COR-L47 (cell line): ENCODE measurements around the gene EIF3D.
A peak's percentile ranks its signal among the peaks of the same experiment; 100 is the strongest.
"Not testable (repeated sequence)": the region's sequence is repeated elsewhere in the genome, so short reads cannot be mapped to it uniquely, and the experiment has no call there.

ENCODE experiments used
- DNase-seq: peaks from one replicate; lab custom pipeline; 2025; lab: John Stamatoyannopoulos, UW

The EIF3D gene

GRCh38 chr22:36549033-36549432 is 20.1 kb upstream of the EIF3D start:
- no peak for DNase-seq

GRCh38 chr22:36548606-36549005 is 19.6 kb upstream of the EIF3D start:
- no peak for DNase-seq

DNA sequence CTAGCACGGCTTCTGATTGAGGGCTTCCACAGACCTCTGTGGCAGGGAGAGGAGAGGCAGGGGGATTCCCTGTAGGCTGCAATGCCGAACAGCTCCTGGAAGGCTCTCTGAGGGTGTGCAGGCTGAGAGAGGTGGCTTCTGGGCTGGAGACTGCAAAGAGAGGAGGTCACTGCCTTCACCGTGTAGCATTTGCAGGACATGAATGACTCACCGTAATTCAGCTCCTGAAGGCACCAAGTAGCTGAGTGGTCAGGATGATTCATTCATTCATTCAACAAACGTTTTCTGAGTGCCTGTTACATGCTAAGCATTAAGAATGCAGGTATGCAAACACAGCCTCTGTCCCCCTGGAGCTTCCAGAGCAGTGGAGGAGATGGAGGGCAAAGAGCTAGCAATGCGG is 18.0 kb upstream of the EIF3D start:
- DNase-seq = no peak

- DNase-seq = peak; percentile 51
Observed at GRCh38 chr22:36546092-36546804, 17.3 kb upstream of the EIF3D start.

DNA sequence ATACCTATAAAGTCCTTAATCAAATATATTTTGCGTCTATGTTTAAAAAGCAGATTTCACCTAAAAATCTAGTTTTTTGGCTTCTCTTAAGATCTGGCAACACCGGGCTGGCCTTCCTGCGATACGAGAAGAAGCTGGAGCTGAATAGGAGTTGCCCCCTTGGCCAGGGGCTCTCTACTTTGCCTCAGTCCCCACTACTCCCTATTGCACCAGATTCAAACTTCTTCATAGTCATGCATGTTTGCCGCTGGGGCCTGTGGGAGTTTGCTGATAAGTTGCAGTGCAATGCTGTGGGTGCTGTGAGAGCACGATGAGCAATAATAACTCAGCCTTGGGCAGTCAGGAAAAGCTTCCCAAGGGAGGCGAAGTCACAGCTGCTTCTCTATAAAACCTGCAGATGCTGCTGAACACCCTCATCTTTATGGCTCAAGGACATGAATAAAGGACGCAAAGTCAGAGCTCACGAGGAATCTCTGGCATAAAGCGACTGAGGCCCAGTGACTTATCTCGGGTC is 15.2 kb upstream of the EIF3D start:
- no peak for DNase-seq

GRCh38 chr22:36541831-36542411 is 13.0 kb upstream of the EIF3D start:
- no peak for DNase-seq

GRCh38 chr22:36540867-36541642 is 12.1 kb upstream of the EIF3D start:
- no peak for DNase-seq

GRCh38 chr22:36538529-36538928 is 9.6 kb upstream of the EIF3D start:
- DNase-seq = no peak

DNA sequence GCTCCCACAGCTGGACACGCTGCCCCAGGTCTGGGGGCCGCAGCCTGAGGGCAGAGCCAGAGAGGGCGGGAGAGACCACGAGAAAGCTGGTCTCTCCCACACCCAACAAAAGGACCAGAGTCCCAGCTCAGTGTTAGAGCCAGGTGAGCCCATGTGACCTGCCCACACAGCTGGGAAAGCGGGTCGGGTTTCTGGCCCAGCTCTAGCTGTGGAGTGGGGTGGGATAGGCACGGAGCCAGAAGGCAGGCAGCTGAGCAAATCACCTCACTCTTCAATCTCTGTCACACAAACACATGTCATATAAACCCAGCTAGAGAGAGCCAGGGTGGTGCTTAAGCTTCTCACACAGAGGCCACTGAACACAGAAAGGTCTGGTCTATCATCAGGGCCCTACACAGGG is 7.8 kb upstream of the EIF3D start:
- DNase-seq = peak; percentile 87

DNA sequence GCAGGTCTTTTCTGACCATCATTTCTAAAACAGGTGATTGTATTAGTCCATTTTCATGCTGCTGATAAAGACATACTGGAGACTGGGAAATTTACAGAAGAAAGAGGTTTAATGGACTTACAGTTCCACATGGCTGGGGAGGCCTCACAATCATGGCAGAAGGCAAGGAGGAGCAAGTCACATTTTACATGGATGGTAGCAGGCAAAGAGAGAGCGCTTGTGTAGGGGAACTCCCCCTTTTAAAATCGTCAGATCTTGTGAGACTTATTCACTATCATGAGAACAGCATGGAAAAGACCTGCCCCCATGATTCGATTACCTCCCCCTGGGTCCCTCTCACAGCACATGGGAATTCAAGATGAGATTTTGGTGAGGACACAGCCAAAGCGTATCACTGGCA is 4.4 kb upstream of the EIF3D start:
- DNase-seq = not testable (repeated sequence)

DNA sequence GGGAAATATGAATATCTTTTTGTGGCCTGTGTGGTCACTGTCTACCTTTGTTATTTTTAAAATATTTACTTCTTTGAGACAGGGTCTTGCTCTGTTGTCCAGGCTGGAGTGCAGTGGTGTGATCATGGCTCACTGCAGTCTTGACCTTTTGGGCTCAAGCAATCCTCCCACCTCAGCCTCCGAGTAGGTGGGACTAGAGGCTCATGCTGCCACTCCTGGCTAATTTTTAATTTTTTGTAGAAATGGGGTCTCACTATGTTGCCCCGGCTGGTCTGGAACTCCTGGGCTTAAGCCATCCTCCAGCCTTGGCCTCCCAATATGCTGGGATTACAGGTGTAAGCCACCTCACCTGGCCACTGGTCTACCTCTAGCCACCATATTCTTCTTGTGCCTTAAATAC is 3.5 kb upstream of the EIF3D start:
- no peak for DNase-seq

GRCh38 chr22:36528341-36528740 is 625 bp downstream of the EIF3D start:
- DNase-seq = no peak

DNA sequence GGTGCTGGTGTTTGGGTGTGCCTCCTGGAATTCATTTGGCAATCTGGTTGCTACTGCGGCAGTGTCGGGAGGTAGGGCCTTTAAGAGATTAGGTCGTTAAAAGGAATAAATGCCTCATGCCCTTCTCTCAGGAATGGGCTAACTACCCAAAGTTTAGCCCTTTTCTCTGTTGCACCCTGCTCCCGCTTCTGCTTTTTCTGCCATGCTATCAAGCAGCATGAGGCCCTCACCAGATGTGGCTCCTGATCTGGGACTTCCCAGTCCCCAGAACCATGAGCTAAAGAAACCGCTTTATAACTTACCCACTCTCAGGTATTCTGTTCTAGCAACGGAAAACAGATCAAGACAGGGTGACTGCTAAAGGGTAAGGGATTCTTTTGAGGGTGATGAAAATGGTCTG is 6.3 kb downstream of the EIF3D start:
- no peak for DNase-seq

DNA sequence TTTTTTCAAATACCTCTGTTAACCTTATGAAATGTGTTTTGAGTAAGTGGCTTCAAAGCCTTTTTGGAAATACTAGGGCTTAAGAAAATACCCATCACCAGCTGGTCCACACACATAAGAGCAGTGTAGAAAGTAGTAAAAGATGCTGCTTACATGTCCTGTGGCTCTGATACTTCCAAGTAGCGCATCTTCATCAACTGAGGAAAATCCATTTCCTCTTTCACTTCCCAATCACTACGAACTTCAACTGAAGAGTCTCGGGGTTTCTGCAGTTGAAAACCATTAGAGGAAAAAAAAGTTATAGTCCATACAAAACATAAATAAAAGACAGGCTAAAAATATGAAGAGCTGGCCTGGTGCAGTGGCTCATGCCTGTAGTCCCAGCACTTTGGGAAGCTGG is 8.5 kb downstream of the EIF3D start:
- DNase-seq = no peak

- not testable (repeated sequence) for DNase-seq
Observed at GRCh38 chr22:36519906-36520305, 9.1 kb downstream of the EIF3D start.

GRCh38 chr22:36514766-36515165 is 14.2 kb downstream of the EIF3D start:
- DNase-seq = no peak

DNA sequence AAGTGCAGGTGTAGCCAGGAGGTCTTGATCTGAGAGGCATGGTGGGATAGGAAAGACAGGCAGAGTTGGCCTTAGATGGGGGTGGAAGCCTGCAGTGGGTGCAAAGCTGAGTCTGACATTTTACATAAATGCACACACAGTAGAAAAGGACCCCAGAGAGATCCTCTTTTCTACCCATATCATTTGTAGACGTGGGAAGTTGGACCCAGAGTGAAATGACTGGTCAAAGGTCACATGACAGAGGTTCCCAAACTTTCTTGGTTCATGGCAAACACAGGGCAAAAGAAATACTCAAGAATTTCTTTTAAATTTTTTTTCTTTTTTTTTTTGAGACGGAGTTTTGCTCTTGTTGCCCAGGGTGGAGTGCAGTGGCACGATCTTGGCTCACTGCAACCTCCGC is 16.0 kb downstream of the EIF3D start:
- no peak for DNase-seq

GRCh38 chr22:36512333-36512732 is 16.6 kb downstream of the EIF3D start:
- DNase-seq = no peak

GRCh38 chr22:36510966-36511881 is 17.7 kb downstream of the EIF3D start:
- peak; percentile 14 for DNase-seq

DNA sequence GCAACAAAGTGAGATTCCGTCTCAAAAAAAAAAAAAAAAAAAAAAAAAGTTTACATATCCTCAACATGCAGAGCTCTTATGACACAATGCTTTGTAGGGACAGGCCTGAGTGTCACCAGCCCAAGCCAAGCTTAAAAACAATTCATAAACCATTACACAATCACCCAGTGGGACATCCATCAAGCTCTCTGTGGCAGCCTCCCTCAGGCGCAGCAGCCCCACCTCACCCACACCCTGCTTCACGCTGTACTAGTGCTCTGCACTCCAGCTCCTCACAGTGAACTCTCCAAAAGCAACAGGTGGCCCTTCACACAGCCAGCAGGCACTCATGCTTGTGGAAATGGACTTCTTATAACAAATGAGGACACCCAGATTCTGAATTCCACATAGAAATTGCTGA is 18.6 kb downstream of the EIF3D start:
- DNase-seq = no peak

DNA sequence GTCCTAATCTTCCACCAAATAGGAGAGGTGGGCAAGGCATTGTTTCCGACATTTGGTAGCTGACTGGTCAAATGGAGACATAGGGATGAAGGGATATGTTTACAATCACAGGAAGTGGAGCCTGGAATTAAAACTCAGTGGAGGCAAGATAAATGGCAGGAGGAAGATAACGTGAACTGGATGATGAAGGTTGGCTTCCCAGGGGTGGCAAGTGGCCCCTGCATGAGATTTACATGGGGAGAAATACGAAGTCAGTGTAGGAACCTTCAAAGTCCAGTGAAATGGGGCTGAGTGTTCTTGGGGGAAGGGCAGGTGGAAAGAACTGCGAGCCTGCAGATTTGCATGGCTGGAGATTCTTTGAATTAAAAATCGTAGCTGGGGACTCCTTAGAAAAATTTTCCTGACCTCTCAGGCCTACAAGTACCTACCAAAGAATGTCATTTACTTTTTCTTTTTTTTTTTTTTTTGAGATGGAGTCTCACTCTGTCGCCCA is 21.4 kb downstream of the EIF3D start:
- DNase-seq = no peak
